GM12874 (cell line): Measurements from ENCODE around the gene U2AF1L4.

ENCODE experiments used
- TF ChIP-seq, protein P1 (sequence below): IDR thresholded peaks from 2 replicates; pipeline ENCODE4 v1.5.1; 2011; ENCODE audit warnings: low read depth, mild to moderate bottlenecking, control low read depth, low read length, moderate library complexity; ENCODE audit not compliant: insufficient read depth

U2AF1L4 gene

GRCh38 chr19:35754370-35755130 lies 9.3 kb upstream of the U2AF1L4 start:
- TF ChIP-seq, protein P1, sequence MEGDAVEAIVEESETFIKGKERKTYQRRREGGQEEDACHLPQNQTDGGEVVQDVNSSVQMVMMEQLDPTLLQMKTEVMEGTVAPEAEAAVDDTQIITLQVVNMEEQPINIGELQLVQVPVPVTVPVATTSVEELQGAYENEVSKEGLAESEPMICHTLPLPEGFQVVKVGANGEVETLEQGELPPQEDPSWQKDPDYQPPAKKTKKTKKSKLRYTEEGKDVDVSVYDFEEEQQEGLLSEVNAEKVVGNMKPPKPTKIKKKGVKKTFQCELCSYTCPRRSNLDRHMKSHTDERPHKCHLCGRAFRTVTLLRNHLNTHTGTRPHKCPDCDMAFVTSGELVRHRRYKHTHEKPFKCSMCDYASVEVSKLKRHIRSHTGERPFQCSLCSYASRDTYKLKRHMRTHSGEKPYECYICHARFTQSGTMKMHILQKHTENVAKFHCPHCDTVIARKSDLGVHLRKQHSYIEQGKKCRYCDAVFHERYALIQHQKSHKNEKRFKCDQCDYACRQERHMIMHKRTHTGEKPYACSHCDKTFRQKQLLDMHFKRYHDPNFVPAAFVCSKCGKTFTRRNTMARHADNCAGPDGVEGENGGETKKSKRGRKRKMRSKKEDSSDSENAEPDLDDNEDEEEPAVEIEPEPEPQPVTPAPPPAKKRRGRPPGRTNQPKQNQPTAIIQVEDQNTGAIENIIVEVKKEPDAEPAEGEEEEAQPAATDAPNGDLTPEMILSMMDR = no peak

- TF ChIP-seq, protein P1 = no peak
Measured at GRCh38 chr19:35753634-35754369, 8.6 kb upstream of the U2AF1L4 start.

DNA sequence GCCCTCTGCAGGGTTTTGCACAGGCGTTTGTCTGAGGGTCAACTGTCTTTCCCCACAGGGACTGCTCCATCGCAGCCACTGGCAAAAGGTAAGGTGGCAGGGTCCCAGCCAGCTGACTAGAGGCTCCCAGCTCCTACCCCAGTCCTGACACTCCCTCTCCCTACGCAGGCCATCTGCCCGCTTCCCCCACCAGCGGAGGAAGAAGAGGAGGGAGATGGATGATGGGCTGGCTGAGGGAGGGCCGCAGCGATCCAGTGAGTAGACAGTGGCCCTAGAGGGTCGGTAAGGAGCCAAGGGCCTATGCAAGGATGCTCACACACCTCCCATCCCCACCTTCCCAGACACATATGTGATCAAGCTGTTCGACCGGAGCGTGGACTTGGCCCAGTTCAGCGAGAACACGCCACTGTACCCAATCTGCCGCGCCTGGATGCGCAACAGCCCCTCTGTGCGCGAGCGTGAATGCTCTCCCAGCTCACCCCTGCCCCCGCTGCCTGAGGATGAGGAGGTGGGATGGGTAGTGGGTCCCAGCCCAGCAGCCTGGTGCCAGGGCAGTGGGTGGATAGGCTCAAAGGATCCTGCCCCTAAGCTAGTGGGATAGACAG lies 7.6 kb upstream of the U2AF1L4 start:
- TF ChIP-seq, protein P1 = no peak

DNA sequence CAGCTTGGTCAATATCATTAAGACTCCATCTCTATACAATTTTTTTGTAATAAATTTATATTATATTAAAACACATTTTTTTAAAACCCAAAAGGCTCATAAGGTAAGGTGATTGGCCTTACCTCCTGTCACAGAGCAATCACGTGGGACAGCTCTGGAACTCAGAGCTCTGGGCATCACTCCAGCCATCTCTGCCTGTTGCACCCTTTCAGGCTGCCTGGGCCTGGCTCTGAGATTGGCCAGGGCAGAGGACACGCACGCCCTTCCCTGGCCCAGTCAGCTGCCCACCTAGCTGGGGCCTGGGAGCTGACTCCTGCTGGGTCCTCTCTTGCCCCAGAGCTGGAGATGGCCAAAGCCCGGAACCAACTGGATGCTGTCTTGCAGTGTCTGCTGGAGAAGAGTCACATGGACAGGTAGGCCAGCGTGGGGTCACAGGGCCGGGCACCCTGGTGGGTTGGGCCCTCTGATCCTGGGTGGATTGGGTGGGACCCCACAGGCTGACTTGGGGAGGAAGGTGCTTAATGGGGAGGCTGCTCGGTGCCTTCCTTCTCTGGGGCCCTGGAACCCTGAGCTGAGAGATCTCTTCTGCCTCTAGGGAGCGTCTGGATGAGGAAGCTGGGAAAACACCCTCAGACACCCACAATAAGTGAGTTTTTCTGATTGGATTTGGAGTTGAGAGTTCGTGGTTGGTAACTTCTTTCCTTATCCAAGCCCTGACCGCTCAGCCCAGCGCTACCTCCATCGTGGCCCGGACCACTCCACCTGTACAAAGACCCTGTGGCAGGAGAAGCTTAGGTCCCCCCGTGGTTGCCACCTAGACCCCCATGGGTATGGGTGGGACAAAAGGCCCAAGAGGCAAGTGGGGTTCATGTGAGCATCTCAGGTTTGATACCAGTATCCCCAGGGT lies 6.9 kb upstream of the U2AF1L4 start:
- TF ChIP-seq, protein P1 = no peak

- TF ChIP-seq, protein P1 = no peak
Measured at GRCh38 chr19:35750167-35750566, 4.9 kb upstream of the U2AF1L4 start.

DNA sequence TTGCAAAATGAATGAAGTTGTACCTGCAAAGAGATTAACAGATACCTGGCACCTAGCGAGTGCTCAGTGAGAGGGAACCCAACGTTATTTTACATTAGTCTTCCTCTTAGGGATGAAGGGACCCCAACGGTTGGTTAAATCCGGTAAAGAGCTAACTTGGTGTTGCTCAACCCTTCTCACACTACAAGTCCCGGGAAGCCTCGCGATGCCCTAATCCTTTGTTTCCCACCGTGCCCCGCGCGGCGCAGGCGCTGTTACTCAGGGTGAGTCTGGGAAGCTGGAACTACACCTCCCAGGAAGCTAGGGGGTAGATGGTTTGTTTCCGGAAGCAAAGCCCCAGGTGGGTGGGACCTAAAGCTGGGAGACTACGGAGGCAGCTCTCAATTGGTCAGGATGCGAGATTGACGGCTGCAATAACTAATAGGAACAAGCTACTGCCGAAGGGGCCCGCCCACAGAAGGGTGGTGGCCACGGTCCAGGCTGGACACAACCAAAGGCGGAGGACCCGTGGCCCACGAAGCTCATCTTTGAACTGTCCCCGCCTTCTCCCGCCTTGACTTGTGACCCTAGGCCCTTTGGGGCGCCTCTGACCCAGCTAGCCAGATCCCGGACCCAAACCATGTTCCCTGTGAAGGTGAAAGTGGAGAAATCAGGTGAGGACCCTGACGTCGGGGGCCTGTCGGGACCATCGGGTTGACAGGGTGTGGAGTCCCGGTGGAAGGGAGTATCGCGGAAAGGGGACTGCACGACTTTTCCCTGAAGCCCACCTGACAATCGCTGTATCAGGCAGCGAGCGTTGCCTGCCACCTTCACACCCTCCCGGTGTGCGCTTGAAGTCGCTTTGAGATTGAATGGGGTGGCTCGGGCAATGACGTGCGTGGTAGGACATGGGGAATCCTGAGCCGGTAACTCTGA lies 3.1 kb upstream of the U2AF1L4 start, which contains the start of gene LIN37:
Gene LIN37 (plus strand): TSS at position 471 of the 915 bp plus-strand sequence. CDS start 149 bp downstream, at position 620.
- TF ChIP-seq, protein P1 = no peak
